GM19035 (cell line): ENCODE measurements around the gene SUSD2.
"Not testable (repeated sequence)": the region's sequence is repeated elsewhere in the genome, so short reads cannot be mapped to it uniquely, and the experiment has no call there.

Experiments used
- ATAC-seq: cut with Tn5 transposase; IDR thresholded peaks from one replicate; pipeline ENCODE4 v1.9.1; 2021; ENCODE audit not compliant: unreplicated experiment

Gene SUSD2

DNA sequence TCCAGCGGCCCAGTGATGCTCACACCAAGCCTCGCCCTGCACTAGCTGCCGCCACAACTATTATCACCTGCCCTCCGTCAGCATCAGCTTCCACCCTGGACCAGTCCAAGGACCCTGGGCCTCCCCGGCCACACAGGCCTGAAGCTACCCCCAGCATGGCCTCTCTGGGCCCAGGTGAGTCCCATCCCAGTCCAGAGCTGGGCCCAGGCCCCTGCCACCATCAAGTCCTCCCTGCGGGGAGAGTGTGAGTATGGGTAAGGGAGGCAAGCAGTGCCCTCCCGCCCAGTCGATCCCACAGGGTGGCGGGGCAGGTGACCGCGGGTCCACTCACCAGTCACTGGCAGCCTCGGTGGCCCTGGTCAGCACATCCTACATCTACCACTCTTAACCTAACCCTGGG is 9.5 kb upstream of the SUSD2 start:
- ATAC-seq, result no peak

DNA sequence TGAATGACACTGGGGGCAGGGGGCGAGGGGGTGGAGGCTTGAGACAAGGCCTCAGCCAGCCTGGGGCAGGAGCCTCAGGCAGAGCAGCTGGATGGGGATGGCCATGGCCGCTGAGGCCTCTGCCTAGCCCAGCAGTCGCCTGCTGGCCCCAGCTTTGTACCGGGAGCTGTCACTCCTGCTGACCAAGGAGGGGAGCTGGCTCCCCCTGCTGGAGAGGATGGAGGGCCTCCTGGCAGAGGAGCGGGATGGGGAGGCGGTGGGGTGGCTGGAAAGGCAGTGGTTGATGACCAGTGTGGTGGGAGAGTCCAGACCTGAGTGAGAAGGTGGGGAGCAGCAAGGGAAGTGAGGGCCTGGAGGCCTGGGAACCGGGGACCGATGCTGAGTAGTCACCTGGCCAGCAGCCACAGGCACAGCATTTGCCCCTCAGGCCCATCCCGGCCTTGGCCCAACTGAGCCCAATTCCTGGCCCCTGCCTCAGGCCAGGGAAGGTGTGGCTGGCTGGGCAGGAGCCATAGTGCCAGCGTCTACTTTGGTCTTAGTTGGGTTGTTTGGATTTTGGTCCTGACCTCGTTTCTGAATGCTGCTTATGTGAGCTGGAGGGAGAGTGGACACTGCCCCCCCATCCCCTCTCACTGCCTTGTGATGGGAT is 6.0 kb upstream of the SUSD2 start:
- ATAC-seq, result no peak

DNA sequence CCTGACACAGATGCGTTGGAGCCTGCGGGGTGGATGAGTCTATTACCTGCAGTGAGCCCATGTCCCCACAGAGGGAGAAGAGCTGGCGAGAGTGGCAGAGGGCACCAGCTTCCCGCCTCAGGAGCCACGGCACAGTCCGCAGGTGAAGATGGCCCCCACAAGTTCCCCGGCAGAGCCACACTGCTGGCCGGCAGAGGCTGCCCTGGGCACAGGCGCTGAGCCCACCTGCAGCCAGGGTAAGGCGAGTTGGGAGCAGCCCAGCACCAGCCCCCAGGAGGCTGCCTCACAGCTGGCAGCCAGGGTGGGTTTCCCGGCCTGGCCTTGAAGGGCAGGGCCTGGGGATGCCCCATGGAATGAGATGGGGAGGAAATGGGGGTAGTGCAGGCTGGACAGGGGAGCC is 5.2 kb upstream of the SUSD2 start:
- no peak for ATAC-seq

DNA sequence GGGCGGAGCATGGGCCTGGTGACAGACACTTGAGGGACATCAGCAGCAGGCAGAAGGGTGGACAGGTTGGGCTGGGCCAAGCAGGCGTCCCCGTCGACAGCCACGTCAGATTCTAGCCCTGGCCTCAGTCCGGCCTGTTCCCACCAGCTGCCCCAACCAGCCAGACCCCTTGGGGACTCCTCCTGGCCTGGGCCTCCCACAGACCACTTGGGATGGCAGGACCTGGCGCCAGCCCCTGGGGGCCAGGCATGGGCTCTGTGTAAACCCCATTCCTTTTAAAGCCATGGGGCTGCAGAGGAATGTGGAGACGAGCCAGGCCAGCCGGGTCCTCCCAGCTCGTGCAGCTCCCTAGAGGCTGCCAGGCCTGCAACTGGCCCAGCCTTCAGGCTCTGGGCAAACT is 4.7 kb upstream of the SUSD2 start:
- ATAC-seq, result no peak

DNA sequence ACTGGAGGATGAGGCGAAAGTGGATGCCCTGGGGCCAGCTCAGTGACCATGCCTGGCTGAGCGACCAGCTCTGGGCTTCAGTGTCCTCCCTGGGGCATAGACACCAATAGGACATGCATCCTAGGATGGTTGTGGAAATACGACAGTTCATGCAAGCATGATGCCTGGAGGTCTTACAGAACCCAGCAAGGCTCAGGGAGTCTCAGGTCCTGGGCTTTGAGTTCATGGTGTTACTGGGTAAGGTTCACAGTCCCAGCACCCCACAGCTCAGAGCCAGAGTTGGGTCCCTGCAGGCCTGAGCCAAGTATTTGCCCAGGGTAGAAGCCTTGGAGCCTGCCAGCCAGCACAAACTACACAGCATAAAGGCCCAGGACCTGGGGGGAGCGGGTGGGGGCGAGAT is 4.2 kb upstream of the SUSD2 start:
- no peak for ATAC-seq

DNA sequence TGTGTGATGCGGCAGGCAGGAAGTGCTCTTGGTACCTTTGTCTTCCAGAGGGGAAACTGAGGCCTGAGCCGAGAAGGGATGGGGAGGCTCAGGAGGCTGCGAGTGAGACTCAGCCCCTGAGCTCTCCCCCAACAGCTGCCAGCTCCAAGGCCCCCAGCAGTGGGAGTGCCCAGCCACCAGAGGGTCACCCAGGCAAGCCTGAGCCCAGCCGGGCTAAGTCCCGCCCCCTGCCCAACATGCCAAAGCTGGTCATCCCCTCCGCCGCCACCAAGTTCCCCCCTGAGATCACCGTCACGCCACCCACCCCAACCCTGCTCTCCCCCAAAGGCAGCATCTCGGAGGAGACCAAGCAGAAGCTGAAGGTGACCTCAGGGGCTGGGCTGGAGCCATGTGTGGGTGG is 3.8 kb upstream of the SUSD2 start:
- no peak for ATAC-seq

DNA sequence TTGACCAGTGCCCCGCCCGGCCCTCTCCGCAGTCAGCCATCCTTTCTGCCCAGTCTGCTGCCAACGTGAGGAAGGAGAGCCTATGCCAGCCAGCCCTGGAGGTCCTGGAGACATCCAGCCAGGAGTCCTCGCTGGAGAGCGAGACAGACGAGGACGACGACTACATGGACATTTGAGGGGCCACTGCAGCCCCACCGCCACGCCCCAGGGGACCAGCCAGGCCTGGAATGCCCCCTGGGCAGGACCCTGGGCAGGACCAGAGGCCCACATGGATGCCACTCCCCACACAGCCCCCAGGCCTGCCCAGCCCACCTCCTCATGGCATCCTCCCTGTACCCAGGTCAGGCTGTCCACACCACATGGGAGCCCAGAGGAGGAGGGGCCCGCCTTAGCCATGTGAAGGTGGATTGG is 3.3 kb upstream of the SUSD2 start:
- no peak for ATAC-seq

DNA sequence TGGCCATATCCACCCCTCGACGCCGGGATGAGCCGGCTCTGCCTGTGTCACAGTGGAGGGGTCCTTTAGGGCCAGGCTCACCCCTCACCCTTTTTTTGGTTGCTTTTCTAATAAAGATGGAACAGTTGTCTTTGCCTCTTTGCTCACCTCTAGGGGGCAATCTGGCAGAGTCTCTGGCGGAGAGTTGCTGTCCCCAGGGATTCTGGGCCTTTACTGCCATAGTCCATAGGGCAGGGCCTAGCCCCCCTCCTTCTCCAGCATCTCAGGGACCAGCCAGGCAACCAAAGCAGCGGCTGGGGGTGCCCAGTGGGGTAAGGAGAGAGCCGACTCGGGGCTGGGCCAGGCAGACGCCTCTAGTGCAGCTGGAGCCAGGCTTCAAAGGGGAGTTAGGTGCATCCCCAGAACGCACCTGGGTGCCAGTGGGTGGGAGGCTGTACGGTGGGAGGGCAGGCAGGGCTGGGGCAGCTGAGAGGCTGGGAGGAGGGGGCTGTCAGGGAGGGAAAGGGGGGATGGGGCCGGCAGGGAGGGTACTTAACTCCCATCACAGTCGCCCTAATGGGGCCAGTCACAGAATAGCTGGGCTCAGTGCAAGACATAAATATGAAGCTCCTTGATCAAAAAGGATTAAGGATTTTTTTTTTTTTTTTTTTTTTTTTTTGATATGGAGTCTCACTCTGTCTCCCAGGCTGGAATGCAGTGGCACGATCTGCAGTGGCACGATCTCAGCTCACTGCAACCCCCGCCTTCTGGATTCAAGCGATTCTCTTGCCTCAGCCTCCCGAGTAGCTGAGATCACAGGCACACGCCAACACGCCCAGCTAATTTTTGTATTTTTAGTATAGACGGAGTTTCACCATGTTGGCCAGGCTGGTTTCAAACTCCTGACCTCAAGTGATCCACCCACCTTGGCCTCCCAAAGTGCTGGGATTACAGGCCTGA is 2.5 kb upstream of the SUSD2 start:
- no peak for ATAC-seq

DNA sequence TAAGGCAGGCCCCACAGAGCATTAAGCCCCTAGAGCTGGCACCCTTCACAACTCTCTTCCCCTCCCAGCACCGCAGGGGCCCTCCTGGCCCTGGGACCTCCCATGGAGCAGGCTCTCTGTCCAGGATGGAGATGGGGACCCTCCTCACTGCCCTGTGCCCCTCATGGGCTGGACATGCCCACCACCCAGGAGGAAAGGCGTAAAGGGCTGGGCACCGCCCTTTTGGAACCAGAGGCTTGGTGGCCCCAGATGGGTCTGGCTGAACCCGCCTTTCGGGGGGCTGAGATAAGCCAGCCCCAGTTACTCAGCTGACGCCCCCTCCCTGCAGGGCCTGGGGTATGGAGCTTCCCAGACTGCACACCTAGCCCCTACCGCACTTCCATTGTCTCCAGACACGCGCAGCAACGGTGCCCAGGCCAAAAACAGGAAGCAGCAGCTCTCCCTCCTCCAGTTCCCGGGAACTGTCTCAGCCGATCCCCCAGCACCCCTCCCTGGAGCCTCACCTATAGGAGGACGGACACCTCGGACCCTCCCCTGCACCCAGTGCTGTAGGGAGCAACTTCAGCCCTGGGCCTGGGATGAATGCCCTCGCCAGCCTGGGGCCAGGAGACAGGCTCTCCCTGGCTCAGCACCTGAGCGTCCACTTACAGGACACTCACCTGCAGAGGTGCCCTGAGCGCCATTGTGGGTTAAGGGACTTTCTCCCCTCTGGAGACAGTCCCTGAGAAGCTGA is 1.6 kb upstream of the SUSD2 start:
- ATAC-seq, result no peak

DNA sequence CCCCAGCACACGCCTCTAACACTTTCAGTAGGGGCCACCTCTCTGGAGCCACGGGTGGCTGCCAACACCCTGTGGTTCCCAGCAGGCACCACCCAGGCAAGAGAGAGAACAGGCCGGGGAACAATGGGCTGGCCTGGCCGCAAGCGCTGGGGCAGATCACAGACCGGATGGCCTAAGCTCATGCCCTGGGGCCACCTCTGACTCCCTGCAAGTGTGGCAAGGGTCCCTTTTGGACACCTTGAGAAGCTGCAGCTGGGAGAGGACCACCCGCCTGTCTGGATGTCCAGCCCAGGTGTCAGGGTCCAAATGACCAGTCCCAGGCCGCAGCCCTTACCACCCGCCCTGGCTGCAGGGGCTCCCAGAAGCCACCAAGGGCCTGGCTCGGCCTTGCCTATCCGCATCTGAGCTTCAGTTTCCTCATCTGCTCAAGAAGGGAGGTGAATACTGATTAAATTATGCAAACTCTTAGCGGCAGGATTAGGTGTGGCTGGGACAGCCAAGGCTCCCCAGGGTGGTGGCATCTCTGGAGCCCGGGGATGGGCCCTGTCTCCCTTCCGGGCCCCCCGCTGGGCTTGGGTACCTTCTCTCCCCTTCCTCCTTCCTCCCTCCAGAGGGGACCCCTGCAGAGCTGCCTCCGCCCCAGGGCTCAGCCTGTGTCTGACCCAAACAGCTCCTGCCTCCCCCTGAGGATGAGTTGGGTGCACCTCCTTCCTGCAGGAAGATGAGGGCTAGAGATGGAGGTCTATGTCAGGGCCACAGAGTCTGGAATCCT is 785 bp upstream of the SUSD2 start:
- ATAC-seq, result no peak

DNA sequence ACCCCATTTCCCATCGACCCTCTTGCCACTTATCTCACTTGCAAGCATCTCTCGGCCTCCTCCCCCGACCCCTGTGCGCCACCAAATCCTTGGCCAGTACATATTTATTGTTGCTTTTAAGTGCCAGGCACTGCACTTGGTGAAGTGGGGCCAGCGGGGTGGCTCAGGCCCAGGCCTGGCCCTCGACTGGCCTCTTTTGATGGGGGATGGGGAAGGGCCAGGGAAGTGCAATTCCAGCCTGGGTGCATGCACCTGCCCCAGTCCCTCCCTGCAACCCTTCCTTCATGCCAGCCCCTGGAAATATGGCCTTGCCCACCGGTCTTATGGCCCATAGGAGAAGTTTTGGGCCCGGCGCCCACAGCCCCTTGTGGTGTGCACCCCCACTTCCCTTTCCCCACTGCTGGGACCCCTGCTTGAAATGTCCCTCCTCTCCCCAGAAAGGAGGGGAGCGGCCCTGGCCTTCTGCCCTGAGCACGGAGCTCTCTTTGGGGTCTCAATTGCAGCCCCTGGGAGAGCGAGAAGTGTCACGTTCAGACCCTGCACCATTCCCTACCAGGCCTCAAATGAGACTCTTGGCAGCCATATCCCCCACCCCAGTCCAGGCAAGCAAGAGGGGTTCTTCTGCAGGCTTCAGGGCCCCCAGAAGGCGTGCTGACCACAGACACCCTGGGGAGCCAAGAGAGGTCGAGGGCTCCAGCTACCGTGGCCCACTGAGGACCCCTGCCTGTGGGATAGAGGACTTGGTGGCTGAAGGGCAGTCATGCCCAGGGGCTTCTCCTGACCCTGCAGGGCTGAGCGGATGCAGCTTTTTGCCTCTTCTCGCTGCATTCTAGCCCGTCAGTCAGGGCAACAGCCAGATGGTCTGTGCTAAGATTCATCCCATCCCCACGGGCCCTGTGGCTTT is 961 bp downstream of the SUSD2 start:
- ATAC-seq, result no peak

DNA sequence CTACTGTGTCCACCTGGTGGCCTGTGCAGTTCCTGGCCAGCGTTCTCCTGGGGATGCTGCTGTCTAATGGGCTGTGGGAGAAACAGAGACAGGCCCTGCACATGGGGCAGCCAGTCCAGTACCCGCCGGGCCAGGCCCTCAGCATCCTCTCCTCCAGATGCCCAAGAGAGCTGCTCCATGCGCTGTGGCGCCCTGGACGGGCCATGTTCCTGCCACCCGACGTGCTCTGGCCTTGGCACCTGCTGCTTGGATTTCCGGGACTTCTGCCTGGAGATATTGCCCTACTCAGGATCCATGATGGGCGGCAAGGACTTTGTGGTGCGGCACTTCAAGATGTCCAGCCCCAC is 1.6 kb downstream of the SUSD2 start:
- ATAC-seq, result not testable (repeated sequence)

DNA sequence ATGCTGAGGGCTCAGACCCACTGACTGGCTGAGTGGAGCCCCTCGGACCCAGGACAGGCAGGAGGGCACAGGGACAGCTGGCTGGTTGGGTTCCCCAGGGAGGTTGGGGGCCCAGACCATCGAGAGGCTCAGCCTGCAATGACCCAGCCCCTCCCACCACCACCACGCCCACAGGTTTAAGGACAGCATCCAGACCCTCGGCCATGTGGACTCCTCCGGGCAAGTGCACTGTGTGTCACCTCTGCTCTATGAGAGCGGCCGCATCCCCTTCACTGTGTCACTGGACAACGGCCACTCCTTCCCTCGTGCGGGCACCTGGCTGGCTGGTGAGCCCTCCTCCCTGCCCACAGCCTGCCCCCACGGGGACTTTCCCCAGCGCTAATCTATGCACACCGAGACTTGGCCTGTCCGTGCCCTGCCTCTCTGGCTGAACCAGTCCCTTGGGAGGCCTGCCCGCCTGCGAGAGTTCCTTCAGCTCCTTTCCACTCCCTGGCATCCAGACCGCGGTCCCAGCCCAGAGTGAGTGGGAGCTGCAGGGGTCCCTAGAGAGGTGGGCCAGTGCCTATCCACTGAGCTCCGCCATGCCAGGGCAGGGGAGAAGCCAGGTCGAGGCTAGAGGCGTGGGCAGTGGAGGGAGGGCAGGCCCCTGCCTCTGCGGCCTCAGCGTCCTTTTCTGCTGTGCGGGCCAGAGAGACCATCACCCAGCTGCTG is 2.2 kb downstream of the SUSD2 start:
- no peak for ATAC-seq

DNA sequence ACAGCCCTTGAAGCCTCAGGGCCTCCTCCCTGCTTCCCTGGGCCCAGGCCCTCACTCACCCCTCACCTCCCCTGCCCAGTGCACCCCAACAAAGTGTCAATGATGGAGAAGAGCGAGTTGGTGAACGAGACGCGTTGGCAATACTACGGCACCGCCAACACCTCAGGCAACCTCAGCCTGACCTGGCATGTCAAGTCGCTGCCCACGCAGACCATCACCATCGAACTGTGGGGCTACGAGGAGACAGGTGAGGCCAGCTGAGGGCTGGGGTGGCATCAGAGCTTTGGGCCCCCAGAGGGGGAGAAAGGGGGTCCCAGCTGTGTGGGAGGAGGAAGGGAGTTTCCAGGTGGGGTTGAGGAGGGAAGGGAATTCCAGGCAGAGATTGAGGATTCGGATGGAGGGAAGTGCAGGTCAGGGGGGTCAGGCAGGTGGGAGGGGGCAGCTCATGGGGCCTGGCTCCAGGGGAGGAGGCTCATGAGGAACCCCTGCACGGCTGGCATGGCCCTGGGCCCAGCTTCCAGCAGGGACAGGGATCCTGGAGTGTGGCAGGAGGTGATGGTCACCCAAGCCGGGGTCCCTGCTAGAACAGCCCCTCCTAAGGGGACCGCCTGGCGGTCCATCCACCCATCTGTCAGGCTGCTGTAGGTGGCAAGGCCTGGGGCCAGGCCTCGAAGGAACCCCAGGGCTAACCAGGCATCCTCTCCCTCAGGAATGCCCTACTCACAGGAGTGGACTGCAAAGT is 2.9 kb downstream of the SUSD2 start:
- no peak for ATAC-seq

DNA sequence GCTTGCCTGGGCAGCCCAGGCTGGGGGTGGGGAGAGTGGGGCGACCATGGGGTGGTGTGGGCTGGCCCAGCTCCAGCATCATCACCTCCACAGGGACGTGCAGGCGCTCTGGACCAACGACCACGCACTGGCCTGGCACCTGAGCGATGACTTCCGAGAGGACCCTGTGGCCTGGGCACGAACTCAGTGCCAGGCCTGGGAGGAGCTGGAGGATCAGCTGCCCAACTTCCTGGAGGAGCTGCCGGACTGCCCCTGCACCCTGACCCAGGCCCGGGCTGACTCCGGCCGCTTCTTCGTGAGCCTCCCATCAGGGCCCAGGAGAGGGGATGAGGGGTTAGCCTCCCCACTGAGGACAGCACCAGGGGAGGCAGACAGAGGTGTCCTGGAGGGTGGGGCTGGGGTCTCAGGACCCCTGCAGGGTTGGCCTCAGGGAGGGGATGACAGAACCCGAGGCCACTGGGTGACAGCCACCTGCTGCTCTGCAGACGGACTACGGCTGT is 3.8 kb downstream of the SUSD2 start:
- no peak for ATAC-seq

DNA sequence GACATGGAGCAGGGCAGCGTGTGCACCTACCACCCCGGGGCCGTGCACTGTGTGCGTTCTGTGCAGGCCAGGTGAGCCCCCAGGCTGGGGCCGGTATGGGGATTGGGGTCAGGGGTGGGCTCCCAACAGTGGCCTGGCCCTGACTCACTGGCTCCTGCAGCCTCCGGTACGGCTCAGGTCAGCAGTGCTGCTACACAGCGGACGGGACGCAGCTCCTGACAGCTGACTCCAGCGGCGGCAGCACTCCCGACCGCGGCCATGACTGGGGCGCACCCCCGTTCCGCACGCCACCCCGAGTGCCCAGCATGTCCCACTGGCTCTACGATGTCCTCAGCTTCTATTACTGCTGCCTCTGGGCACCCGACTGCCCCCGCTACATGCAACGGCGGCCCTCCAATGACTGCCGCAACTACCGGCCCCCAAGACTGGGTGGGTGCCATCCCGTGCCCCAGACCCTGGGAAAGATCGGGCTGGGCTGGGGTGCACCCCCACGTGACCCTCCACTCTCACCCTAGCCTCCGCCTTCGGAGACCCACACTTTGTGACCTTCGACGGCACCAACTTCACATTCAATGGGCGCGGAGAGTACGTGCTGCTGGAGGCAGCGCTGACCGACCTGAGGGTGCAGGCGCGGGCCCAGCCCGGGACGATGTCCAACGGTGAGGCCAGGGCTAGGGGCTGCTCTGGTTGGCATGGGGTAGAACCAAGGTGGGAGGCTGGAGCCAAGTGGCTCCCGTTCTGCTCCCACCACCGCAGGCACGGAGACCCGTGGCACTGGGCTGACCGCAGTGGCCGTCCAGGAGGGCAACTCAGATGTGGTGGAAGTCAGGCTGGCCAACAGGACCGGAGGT is 4.4 kb downstream of the SUSD2 start:
- ATAC-seq, result no peak

DNA sequence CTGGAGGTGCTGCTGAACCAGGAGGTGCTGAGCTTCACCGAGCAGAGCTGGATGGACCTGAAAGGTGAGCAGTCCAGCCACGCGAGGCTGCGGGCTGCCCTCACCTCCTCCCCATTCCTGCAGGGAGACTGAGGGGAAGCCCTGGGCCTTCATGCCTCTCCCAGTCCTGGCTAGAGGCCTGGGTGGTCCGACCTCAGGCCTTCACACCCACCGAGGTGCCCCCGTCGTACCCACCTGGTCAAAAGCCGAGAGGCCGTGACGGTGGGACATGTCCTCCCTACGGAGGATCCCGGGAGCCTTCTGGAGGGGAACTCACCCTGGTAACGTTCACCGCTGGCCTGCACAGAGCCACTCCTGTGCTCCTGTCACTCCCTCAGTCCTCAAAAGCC is 5.1 kb downstream of the SUSD2 start:
- no peak for ATAC-seq
